ENCODE measurements around the gene CRB2.

CRB2 gene

GRCh38 chr9:123338710-123339665 lies 17.0 kb upstream of the CRB2 start:
- Histone ChIP-seq H3K9me3 (ENCODE audit: control insufficient read depth, insufficient read depth, low read length) (no peaks in the 10 kb centered on the region), H3K79me2 (ENCODE audit: control insufficient read depth, low read length) (peaks cover 14% of the 10 kb centered on the region), H3K9me2 (replicated peaks; ENCODE audit: control insufficient read depth, low read length) (no peaks in the 10 kb centered on the region), H3K27ac (ENCODE audit: low read depth, low read length) (peak overlapping the region; percentile 99), H3K4me3 (ENCODE audit: low read length) (peak overlapping the region; percentile 76), H3K4me2 (ENCODE audit: low read length) (peak overlapping the region; percentile 88), H3K4me1 (ENCODE audit: control insufficient read depth, low read length) (peaks cover 100% of the 10 kb centered on the region), H3K27me3 (ENCODE audit: control insufficient read depth, low read length) (no peaks in the 10 kb centered on the region), H3K36me3 (ENCODE audit: control insufficient read depth, low read length) (peaks cover 3% of the 10 kb centered on the region; the same call in 1 of the 2 replicates), H3F3A (ENCODE audit: control insufficient read depth, insufficient read depth) (peaks cover 46% of the 10 kb centered on the region), H4K20me1 (ENCODE audit: control insufficient read depth, insufficient read depth, low read depth, low read length) (no peaks in the 10 kb centered on the region)
- no peak for TF ChIP-seq EZH2phosphoT487 (IDR thresholded peaks at IDR 0.05; ENCODE audit: borderline replicate concordance, low read length)
- TF ChIP-seq CTCF (IDR thresholded peaks at IDR 0.05; ENCODE audit: low read depth, low read length, poor library complexity, severe bottlenecking): no peak

GRCh38 chr9:123339666-123340510 lies 16.1 kb upstream of the CRB2 start:
- Histone ChIP-seq H3K4me2 (ENCODE audit: low read length) (peak overlapping the region; percentile 88), H3F3A (ENCODE audit: control insufficient read depth, insufficient read depth) (peaks cover 48% of the 10 kb centered on the region), H3K9me2 (replicated peaks; ENCODE audit: control insufficient read depth, low read length) (no peaks in the 10 kb centered on the region), H3K4me3 (ENCODE audit: low read length) (peak overlapping the region; percentile 76), H3K79me2 (ENCODE audit: control insufficient read depth, low read length) (peaks cover 19% of the 10 kb centered on the region), H4K20me1 (ENCODE audit: control insufficient read depth, insufficient read depth, low read depth, low read length) (no peaks in the 10 kb centered on the region), H3K4me1 (ENCODE audit: control insufficient read depth, low read length) (peaks cover 100% of the 10 kb centered on the region), H3K27ac (ENCODE audit: low read depth, low read length) (peak overlapping the region; percentile 99), H3K27me3 (ENCODE audit: control insufficient read depth, low read length) (no peaks in the 10 kb centered on the region), H3K9me3 (ENCODE audit: control insufficient read depth, insufficient read depth, low read length) (no peaks in the 10 kb centered on the region), H3K36me3 (ENCODE audit: control insufficient read depth, low read length) (peaks cover 3% of the 10 kb centered on the region; the same call in 1 of the 2 replicates)
- TF ChIP-seq CTCF (IDR thresholded peaks at IDR 0.05; ENCODE audit: low read depth, low read length, poor library complexity, severe bottlenecking) (no peak), EZH2phosphoT487 (IDR thresholded peaks at IDR 0.05; ENCODE audit: borderline replicate concordance, low read length) (no peak)

GRCh38 chr9:123341816-123342215 lies 14.2 kb upstream of the CRB2 start:
- no peaks in the 10 kb centered on the region for H3K9me3 ChIP-seq (ENCODE audit: control insufficient read depth, insufficient read depth, low read length)
- H3K4me1 ChIP-seq (ENCODE audit: control insufficient read depth, low read length): peaks cover 100% of the 10 kb centered on the region
- H4K20me1 ChIP-seq (ENCODE audit: control insufficient read depth, insufficient read depth, low read depth, low read length): no peaks in the 10 kb centered on the region
- peaks cover 3% of the 10 kb centered on the region; the same call in 1 of the 2 replicates for H3K36me3 ChIP-seq (ENCODE audit: control insufficient read depth, low read length)
- H3K79me2 ChIP-seq (ENCODE audit: control insufficient read depth, low read length): peaks cover 32% of the 10 kb centered on the region
- no peaks in the 10 kb centered on the region for H3K9me2 ChIP-seq (replicated peaks; ENCODE audit: control insufficient read depth, low read length)
- peak overlapping the region; percentile 76 for H3K4me3 ChIP-seq (ENCODE audit: low read length)
- H3K27me3 ChIP-seq (ENCODE audit: control insufficient read depth, low read length): no peaks in the 10 kb centered on the region
- peaks cover 48% of the 10 kb centered on the region for H3F3A ChIP-seq (ENCODE audit: control insufficient read depth, insufficient read depth)
- peak overlapping the region; percentile 88 for H3K4me2 ChIP-seq (ENCODE audit: low read length)
- peak overlapping the region; percentile 99 for H3K27ac ChIP-seq (ENCODE audit: low read depth, low read length)
- TF ChIP-seq CTCF (IDR thresholded peaks at IDR 0.05; ENCODE audit: low read depth, low read length, poor library complexity, severe bottlenecking) (no peak), EZH2phosphoT487 (IDR thresholded peaks at IDR 0.05; ENCODE audit: borderline replicate concordance, low read length) (no peak)
